Smooth muscle cell (in vitro differentiated cells): Measurements from ENCODE around the gene TRPM5. TPM values are rescaled to one million over a fixed set of nuclear protein-coding genes. Genes with fewer than 3 reads are reported as not detected.

ENCODE experiments used
- DNase-seq: peaks from one replicate; lab custom pipeline; 2025; ENCODE audit not compliant: unreplicated experiment; lab: John Stamatoyannopoulos, UW
- H2AFZ ChIP-seq: fragments of 200-600 bp; sonication (generic); 2 replicates; pipeline ENCODE4 v1.6.0; 2016; ENCODE audit warnings: antibody characterized with exemption, low read depth, mild to moderate bottlenecking
- H3F3A ChIP-seq: fragments of 200-600 bp; sonication (generic); 2 replicates; pipeline ENCODE4 v1.6.0; 2017; ENCODE audit warnings: antibody characterized with exemption, low read depth
- H3K27ac ChIP-seq: fragments of 200-600 bp; sonication (generic); 2 replicates; pipeline ENCODE4 v1.5.1; 2016; ENCODE audit warnings: low read depth, mild to moderate bottlenecking
- H3K27me3 ChIP-seq: fragments of 200-600 bp; sonication (generic); 2 replicates; pipeline ENCODE4 v1.6.1; 2016; ENCODE audit warnings: low read depth, mild to moderate bottlenecking
- H3K36me3 ChIP-seq: fragments of 200-600 bp; sonication (generic); 2 replicates; pipeline ENCODE4 v1.5.1; 2016; ENCODE audit warnings: low read depth
- H3K4me1 ChIP-seq: fragments of 200-600 bp; sonication (generic); 2 replicates; pipeline ENCODE4 v1.5.1; 2016; ENCODE audit warnings: low read depth
- H3K4me2 ChIP-seq: fragments of 200-600 bp; sonication (generic); 2 replicates; pipeline ENCODE4 v1.6.0; 2016; ENCODE audit warnings: mild to moderate bottlenecking
- H3K4me3 ChIP-seq: fragments of 200-600 bp; sonication (generic); 2 replicates; pipeline ENCODE4 v1.5.1; 2016; ENCODE audit warnings: mild to moderate bottlenecking
- H3K79me2 ChIP-seq: fragments of 200-600 bp; sonication (generic); 2 replicates; pipeline ENCODE4 v1.6.0; 2016; ENCODE audit warnings: low read depth, mild to moderate bottlenecking
- H3K9ac ChIP-seq: fragments of 200-600 bp; sonication (generic); 2 replicates; pipeline ENCODE4 v1.6.0; 2016; ENCODE audit warnings: low read depth
- H3K9me3 ChIP-seq: fragments of 200-600 bp; sonication (generic); replicated peaks from 2 replicates; pipeline ENCODE4 v1.5.1; 2016; ENCODE audit warnings: low read depth
- H4K20me1 ChIP-seq: fragments of 200-600 bp; sonication (generic); 2 replicates; pipeline ENCODE4 v1.6.0; 2016; ENCODE audit warnings: low read depth
- WGBS: methylation state at CpG from one replicate; pipeline ENCODE4 v1.1.7; 2016; ENCODE audit warnings: low lambda C conversion rate; 5-methylcytosine and 5-hydroxymethylcytosine counted together
- polyA plus RNA-seq: library from polyadenylated mRNA; unstranded; fragments of >200 nt; fragmentation: Nextera tagmentation; extraction: Ambion mirVana; gene quantifications from 2 replicates; pipeline ENCODE4 v1.2.1, GENCODE V29; 2016
- total RNA-seq: library from RNA; depleted of rRNA; stranded (reverse); fragments of >200 nt; gene quantifications from 2 replicates; pipeline ENCODE4 v1.2.3, GENCODE V29; 2014
- TF ChIP-seq, protein P1 (sequence below): fragments of 200-600 bp; sonication (generic); IDR thresholded peaks from 2 replicates; pipeline ENCODE4 v1.5.1; 2017; ENCODE audit warnings: borderline replicate concordance, mild to moderate bottlenecking, antibody characterized with exemption; ENCODE audit not compliant: insufficient read depth, poor library complexity, severe bottlenecking

TRPM5 gene
- total and polyA plus RNA-seq, 2 experiments from 2014 or later: not detected

DNA sequence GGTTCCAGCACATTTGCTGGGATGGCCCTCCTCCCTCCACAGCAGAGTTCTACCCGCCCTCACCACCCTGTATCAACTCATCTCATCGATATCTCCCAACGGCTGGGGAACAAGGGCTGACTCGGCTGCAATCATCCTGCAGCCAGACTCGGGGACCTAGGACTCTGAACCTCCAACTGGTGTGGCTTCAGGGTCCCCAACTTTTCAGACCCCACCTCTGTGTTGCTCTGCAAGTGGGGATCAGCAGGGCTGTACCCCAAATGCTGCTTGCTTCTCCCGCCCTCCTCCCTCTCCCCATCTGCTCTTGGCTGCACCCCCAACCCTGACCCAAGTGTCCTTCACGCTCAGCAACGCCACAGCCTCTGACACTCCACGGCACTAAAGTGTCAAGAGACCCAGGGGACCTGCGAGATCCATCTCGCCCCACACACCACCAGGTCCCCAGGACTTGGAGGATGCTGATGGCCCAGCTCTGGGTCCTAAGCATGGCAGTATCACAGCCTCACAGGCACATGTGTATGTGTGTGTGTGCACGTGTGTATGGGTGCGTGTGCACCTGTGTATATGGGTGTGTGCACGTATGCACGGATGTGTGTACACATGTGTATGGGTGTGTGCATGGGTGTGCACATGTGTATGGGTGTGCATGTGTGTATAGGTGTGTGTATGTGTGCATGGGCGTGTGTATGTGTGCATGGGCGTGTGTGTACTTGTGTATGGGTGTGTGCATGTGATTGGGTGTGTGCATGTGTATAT, 26.9 kb upstream of the TRPM5 start:
- WGBS: 87% methylated on average over 17 of the region's 17 CpGs
- TF ChIP-seq, protein P1, sequence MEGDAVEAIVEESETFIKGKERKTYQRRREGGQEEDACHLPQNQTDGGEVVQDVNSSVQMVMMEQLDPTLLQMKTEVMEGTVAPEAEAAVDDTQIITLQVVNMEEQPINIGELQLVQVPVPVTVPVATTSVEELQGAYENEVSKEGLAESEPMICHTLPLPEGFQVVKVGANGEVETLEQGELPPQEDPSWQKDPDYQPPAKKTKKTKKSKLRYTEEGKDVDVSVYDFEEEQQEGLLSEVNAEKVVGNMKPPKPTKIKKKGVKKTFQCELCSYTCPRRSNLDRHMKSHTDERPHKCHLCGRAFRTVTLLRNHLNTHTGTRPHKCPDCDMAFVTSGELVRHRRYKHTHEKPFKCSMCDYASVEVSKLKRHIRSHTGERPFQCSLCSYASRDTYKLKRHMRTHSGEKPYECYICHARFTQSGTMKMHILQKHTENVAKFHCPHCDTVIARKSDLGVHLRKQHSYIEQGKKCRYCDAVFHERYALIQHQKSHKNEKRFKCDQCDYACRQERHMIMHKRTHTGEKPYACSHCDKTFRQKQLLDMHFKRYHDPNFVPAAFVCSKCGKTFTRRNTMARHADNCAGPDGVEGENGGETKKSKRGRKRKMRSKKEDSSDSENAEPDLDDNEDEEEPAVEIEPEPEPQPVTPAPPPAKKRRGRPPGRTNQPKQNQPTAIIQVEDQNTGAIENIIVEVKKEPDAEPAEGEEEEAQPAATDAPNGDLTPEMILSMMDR: no peak
- Histone ChIP-seq H3K27ac (no peak overlapping the region), H2AFZ (no peak overlapping the region), H3K79me2 (no peaks in the 10 kb centered on the region), H3F3A (no peaks in the 10 kb centered on the region), H3K9ac (no peak overlapping the region), H3K4me2 (no peak overlapping the region), H3K9me3 (no peaks in the 10 kb centered on the region), H3K36me3 (no peaks in the 10 kb centered on the region), H4K20me1 (no peaks in the 10 kb centered on the region), H3K27me3 (peaks cover 16% of the 10 kb centered on the region), H3K4me1 (no peaks in the 10 kb centered on the region), H3K4me3 (no peak overlapping the region)
- DNase-seq: no peak

DNA sequence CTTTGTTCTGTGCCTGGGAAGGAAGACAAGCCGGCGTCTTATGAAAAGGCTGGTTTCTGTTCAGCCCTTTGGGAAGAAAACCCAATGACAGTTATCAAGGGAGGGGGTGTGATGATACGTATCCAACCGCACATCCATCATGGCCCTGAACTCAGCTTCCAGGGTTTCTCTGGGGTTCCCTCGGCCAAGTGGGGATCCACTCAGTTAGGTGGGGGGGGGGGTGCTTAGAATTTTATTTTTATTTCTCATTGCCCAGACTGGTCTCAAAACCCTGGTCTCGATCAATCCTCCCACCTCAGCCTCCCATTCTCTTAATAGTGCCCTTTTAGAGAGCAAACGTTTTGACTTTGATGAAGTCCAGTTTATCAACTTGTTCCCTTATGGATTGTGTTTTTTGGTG, 26.2 kb upstream of the TRPM5 start:
- no peaks in the 10 kb centered on the region for H3K36me3 ChIP-seq
- H2AFZ ChIP-seq: no peak overlapping the region
- H4K20me1 ChIP-seq: no peaks in the 10 kb centered on the region
- H3K79me2 ChIP-seq: no peaks in the 10 kb centered on the region
- H3K9ac ChIP-seq: no peak overlapping the region
- no peak overlapping the region for H3K27ac ChIP-seq
- no peaks in the 10 kb centered on the region for H3K4me1 ChIP-seq
- TF ChIP-seq, protein P1: no peak
- no peaks in the 10 kb centered on the region for H3K9me3 ChIP-seq
- no peak overlapping the region for H3K4me2 ChIP-seq
- WGBS: 88% methylated on average over 7 of the region's 7 CpGs
- no peaks in the 10 kb centered on the region for H3F3A ChIP-seq
- H3K4me3 ChIP-seq: no peak overlapping the region
- H3K27me3 ChIP-seq: peaks cover 16% of the 10 kb centered on the region
- DNase-seq: no peak

DNA sequence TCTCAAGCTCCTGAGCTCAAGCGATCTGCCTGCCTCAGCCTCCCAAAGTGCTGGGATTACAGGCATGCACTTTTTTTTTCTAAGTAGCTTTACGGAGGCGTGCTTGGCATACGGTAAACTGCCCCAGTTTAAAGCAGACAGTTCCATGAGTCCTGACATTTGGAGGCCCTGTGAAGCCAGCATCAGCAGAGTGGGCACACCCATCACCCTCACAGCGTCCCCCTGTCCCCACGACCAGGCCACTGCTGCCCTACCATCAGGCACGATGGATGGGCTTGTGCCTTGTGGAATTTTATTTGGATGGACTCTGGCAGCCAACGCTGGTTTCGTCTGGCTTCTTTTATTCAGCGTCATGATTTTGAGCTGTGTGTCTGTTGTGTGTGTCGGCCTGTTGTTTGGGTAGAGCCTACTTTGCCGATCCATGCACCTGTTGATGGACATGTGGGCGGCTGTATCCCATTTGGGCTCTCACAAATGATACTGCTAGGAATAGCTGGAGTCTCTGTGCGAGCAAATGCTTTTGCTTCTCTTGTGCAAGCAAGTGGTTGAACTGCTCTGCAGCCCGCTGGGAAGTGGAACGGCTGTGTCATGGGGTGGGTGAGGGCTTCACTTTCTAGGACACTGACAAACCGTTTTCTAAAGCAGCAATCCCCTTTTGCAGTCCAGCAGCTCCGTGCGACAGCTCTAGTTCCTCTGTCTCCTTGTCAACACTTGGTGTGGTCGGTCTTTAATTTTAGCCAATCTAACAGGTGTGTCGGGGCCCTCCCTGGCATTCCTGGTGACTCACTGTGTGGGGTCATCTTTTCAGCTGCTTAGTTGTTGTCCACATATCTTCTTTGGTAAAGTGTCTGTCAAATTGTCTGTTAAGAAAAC, 24.3 kb upstream of the TRPM5 start:
- H3K9me3 ChIP-seq: no peaks in the 10 kb centered on the region
- no peaks in the 10 kb centered on the region for H3K36me3 ChIP-seq
- peaks cover 16% of the 10 kb centered on the region for H3K27me3 ChIP-seq
- H3K4me1 ChIP-seq: no peaks in the 10 kb centered on the region
- no peak overlapping the region for H3K4me3 ChIP-seq
- DNase-seq: no peak
- no peak overlapping the region for H3K27ac ChIP-seq
- H2AFZ ChIP-seq: no peak overlapping the region
- H3K9ac ChIP-seq: no peak overlapping the region
- TF ChIP-seq, protein P1: no peak
- H3K4me2 ChIP-seq: no peak overlapping the region
- H3K79me2 ChIP-seq: no peaks in the 10 kb centered on the region
- WGBS: 87% methylated on average over 21 of the region's 21 CpGs
- H3F3A ChIP-seq: no peaks in the 10 kb centered on the region
- no peaks in the 10 kb centered on the region for H4K20me1 ChIP-seq
